ENCODE measurements around the gene HYAL1.
A peak's percentile ranks its signal among the peaks of the same experiment; 100 is the strongest.
"Not testable (repeated sequence)": the region's sequence is repeated elsewhere in the genome, so short reads cannot be mapped to it uniquely, and the experiment has no call there.

The HYAL1 gene

DNA sequence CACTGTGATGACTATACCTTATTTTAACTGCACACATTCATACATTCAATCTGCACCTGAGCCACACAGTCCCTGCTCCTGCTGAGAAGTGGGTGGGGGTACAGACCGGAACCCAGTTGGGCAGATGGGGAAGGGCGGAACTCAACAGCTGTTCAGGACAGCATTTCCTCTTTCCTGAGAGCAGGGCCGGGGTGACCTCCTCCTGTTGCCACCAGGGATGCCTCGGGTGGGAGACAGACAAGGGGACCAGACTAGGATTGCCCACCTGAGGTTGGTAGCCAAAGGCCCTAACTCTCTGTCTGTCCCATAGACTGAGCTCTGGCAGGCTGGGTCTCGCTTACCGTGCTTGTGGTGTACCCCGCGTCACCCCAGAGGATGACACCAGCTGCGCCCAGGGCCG, 15.2 kb upstream of the HYAL1 start:
- DNase-seq (ENCODE audit: low spot score), result no peak

DNA sequence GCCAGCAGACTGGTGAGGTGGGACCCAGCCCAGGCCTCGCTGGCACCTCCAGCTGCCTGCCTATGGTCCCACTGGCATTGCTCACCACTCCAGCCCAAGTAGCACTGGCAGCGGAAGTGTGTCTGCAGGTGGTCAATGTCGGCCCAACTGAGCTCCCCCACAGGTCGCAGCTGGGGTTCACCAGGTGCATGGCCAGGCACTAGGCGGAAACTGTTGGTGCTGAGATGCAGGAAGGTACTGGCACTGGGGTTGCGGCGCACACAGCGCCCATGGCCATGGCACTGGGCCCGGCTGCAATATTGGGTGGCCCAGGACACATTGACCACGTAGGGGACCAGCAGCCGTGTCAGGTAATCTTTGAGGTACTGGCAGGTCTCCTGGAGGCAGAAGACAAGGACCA, 14.8 kb upstream of the HYAL1 start:
- no peak for DNase-seq (ENCODE audit: low spot score)

DNA sequence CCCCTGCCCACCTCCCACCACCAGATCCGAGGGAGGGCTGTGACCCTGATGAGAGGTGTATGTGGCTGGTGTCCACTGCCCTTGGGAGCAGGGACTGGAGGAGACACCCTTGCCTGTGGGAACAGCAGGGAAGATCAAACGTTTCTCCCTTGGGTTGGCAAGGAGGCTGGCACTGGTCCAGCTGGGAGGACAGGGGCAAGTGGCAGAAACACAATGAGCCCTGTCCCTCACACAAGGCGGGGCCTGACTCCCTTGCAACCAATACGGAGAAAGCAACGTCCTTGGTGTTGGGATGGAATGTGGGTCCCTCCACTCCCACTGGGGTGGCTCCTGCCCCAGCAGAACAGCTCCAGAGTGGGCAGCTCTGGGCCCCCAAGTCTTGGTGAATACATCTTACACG, 13.9 kb upstream of the HYAL1 start:
- no peak for DNase-seq (ENCODE audit: low spot score)

DNA sequence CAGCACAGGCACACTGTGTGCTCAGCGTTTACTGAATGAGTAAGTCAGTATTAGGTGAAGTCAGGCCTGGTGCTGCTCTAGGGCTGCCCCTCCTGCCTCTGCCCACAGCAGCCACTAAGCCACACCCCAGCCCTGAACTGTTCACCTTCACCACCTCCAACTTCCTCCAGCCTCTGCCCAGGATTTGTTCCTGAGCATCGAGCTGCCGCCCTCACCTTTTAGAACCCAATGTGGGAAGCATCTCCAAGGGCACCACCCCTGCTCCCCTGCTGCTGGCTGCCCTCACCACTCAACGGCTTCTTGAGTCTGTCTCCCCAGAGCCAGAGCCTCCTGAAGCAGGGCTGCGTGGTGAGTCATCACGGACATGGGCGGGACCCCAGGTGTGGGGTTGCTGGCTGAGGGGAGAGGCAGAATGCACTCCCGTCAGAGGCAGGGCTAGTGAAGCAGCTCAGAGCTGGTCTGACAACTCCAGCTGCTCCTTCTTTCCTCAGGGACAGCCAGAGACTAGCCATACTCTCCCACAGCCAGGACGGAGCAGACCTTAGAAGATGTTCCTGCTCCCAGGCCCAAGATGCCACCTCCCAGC, 13.4 kb upstream of the HYAL1 start:
- no peak for DNase-seq (ENCODE audit: low spot score)

DNA sequence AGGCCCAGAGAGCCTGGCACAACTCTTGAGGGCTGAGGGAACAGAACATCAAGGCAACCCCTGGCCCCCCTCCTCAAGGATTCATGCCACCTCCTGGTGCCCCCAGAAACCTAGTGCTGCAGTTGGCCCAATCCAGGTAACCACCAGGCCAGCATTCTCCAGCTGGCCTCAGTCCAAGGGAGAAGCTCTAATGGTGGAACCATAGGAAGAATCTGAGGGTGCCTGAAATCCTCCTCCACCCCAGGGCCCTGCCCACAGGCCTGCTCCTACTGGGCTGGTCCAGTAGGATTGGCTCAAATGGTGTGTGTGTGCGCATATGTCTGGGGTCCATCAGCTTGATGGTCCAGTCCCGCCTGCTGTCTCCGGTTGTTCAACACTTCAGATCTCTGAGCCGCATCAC, 11.4 kb upstream of the HYAL1 start:
- no peak for DNase-seq (ENCODE audit: low spot score)

DNA sequence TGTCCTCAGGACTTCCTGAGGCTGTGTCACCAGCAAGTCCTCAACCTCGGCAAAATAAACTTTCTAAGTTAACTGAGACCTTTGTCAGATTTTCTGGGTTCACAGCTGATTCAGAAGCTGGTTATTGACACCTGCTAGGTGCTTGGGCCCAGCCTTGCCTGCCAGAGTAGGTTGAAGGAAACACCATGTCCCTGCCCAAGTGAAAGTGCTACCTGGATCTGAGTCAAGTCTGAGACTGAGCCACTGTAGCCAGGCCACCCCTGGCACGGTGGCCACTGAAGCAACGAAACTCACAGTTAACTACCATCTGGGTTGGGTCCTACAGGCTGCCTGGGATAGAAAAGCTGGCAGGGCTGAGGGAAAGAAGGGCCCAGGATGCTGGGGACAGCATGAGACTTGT, 11.0 kb upstream of the HYAL1 start:
- no peak for DNase-seq (ENCODE audit: low spot score)

DNA sequence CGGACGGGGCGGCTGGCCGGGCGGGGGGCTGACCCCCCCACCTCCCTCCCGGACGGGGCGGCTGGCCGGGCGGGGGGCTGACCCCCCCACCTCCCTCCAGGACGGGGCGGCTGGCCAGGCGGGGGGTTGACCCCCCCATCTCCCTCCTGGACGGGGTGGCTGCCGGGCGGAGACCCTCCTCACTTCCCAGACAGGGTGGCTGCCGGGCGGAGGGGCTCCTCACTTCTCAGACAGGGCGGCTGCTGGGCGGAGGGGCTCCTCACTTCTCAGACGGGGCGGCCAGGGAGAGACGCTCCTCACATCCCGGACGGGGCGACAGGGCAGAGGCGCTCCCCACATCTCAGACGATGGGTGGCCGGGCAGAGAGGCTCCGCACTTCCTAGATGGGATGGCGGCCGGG, 8.7 kb upstream of the HYAL1 start:
- DNase-seq (ENCODE audit: low spot score), result not testable (repeated sequence)

DNA sequence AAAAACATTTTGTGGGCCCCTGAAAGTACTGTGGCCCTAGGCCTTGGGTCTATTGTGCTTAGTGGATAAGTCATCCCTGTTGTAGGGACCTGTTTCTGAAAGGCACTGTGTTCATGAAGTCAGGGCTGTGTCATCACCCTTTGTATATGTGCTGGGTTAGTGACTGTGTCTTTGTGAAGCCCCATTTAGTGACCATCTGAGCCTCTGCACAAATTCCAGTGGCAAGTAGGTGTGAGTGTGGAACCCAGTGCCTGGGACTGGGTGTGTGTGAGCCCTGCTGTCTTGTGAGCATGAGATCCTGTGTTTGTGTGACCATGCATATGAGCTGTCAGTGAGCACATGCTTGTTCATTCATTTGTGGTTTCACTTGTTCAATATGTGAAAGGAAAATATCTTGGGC, 1.2 kb upstream of the HYAL1 start:
- no peak for DNase-seq (ENCODE audit: low spot score)

DNA sequence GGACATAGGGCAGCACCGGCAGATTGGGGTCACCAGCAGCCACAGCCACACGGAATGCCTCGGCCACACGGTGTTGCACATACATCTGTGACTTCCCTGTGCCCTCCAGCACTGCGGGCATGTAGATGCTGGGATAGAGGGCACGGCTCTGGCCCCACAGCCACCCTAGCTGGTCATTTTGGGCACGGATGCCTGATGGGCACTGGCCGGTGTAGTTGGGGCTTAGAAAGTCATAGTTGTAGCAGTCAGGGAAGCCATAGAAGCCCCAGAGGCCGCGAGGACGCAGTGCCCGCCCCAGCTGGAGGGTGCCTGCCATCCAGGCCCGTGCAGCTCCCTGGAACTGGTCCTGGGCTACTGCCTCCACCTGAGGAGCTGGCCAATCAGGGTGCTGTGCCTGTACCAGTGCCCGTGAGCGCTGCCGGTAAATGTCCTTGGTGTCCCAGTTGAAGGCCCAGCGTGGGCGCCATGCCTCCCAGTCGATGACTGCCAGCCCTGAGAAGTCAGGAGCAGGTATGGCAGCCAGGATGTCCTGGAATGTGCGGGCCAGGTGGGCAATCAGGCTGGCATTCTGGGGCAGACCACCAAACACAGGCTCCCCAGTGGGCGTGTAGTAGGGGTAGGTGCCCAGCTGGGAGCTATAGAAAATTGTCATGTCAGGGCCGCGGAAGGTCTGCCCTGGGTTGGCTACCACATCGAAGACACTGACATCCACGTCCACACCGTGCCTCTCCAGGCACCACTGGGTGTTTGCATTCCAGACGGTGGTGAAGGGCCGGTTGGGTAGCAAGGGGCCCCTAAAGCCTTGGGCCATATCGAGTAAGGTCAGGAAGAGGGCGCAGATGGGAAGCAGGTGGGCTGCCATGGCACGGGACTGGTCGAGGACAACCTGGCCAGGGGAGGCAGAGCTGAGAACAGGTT, 1.0 kb downstream of the HYAL1 start:
- DNase-seq (ENCODE audit: low spot score), result no peak

DNA sequence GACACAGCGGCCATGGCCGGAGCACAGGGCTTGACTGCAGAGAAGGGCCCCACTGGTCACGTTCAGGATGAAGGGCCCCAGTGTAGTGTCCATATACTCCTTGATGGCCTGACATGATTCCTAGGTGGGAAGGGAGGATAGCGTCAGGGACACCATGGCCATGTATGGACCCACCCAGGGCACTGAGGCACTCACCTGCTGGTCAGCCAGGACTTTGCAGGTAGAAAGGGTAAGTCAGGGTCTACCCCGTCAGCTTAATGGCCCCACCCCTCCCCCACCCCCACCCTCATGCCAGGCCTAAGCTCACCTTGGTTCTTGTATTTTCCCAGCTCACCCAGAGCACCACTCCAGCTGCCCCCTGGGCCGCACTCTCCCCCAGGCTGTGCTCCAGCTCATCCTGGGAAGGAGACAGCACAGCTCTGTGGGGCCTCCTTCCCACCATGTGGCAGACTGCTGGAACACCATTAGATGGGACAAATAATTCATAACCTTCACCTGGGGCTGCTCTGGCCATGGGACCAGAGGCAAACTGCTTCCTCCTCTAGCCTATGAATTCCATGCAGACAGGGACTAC, 2.6 kb downstream of the HYAL1 start:
- no peak for DNase-seq (ENCODE audit: low spot score)

DNA sequence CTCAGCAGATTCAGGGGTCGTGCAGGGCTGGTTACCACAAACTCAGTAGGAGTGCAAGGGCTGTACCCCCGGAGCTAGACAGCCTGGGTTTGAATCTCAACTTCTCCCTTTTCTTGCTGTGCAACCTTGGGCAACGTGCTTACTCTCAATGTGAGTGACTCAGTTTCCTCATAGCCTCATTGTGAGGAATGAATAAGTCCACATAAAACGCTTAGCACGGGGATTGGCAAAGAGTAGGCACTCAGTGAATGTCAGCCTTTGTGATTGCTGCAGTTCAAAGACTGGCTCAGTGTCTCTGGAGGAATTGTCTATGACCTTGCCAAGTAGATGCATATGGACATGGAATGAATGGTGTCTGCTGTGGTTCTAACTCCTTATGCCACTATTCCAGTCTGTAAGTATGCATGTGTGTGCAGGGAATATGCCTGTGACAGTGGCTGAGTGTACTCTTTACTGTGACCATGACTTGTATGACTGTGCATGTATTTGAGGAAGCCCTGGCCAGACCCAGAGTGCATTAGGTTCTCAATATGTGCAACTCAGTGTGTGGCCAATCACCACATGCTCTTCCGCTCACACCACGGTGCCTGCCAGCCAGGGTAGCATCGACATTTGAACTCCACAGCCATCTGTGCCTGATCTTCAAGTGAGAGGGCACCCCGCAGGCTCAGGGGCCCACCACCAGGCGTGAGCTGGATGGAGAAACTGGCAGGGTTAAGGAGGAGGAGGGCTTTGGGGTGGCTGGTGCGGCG, 3.3 kb downstream of the HYAL1 start:
- peak; percentile 69 for DNase-seq (ENCODE audit: low spot score)

DNA sequence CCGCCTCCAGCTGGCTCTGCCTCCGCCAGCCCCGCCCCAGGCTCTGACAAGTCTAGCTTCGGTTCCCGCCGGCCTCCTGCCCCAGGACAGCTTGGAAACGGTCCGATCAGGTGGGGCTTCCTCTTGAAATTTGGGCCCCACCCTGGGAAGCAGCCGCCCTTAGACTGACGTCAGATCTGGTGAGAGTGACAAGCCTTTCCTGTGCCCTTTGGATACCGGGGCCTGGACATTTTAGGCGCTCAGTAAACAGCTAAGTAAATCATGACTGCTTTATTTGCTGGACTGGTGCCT, 3.8 kb downstream of the HYAL1 start:
- DNase-seq (ENCODE audit: low spot score), result no peak

DNA sequence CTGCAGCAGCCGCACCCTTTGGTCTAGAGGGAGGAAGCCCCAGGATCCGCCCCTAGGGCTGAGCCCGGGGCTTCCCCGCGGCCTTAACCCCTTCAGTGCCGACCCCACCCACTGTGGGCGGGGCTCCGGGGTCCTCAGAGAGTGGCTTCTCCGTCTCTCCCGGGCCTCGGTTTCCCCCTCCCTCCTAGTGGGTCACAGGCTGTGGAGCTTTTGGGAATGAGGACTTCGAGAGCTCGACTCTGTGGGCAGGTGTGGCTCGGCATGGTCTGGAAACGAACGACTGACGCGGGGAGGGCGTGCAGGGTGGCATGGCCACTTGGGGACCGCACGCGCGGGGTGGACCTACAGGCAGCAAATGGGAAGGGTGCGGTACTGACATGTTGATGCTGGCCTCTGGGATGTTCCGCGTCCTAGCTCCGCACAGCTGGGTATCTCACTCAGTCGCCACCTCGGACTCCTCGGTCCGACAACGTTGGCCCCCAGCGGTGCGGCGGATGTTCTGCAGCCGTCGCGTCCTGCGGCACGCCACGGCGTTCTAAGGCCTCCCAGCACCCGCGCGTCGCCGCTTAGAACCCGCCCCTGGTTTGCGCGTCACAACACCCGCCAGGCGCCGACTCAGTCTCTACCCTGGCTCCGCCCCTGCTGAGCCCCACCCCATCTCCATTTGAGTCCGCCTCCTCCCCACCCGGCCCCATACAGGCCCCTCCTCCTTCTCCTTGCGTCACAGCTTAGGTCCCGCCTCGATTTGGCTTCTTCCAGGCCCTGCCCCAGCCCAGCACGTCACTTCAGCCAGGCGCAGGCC, 4.3 kb downstream of the HYAL1 start, which contains the start of the genes HYAL3 and NAA80:
Gene HYAL3, minus strand, starts transcription at position 570 of the 802 bp plus-strand sequence. CDS start 3,803 bp downstream, outside the sequence.
Gene NAA80, minus strand, starts transcription at position 570 of the 802 bp plus-strand sequence. CDS start 1,942 bp downstream, outside the sequence.
- peak; percentile 100 for DNase-seq (ENCODE audit: low spot score)

DNA sequence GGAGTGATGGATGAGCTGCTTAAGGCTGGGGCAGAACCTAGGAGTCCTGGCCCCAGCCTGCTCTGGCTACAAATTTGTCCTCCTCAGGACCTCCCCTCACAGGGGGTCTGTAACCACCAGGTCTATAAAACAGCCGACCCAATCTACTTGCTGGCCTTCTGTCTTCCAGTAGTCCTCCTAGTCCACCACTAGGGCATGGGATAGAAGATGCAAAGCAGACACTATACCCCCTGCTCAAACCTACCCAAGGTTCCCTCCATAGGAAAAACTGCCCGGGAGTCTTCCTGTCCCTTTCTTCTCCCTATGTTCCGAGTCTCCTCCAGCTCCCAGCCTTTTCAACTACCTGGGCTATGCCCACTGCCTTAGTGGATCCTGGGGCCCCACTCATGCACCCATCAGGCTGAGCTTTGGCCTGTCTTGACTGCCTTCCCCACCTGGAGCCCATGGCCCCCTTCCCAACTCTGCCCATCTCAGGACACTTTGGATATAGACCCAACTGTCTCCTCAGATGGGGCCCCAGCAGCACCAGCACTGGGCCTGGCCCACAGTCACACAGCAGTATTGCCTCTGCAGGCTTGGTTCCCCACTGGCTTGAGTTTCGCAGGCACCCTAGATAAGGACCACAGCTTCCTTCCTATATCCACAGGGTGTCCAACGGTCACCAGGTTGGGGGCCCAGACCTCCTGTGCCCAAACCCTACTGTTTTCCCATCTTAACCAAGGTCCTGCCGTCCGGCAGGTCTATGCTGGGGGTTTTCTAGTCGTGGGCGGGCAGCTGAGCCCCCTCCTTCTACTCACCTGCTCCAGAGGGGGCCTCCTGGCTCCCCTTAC, 5.3 kb downstream of the HYAL1 start:
- peak; percentile 46 for DNase-seq (ENCODE audit: low spot score)

DNA sequence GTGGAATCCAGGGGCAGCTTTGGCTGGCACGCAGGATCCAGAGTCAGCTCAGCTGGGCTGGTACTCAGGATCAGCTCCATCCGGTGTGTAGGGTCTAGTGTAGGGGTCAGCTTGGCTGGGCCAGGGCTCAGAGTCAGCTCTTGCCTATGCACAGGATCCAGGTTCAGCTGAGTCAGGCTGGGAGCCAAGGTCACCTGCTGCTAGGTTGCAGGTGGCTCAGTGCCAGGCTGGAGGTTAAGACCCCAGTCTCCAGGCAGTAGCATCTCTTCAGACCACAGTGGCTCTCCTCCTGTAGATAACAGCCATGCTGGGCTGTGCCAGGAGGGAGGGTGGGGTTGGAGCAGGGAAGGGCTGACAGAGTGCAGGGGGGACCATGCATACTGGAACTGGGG, 6.0 kb downstream of the HYAL1 start:
- no peak for DNase-seq (ENCODE audit: low spot score)

DNA sequence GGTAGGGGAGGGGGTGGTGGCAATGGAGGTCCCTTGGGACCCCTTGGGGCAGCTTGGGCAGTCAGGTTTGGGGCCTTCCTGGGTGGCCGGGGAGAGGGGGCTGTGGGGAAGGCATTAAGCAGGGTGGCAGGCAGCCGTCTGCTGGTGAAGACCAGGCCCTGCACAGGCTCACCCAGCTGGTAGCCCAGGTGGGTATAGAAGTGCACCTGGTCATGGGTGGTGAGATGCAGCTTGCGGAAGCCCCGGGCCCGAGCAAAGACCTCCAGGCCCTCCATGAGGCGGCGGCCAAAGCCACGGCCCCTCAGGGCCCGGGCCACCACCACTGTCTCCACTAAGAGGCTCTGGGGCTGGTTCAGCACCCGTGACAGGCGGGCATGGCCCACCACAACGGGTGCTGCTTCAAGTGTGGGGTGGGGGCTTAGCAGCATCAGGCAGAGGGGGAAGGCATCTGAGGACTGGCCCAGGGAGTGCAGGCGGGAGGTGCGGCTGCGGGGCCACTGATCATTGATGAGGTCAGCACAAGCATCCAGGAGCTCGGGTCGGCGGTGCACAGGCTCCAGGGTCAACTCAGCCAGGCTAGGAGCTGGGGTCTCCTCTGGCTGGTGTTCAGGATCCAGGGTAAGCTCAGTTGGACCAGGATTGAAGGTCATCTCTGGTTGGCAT, 6.5 kb downstream of the HYAL1 start:
- no peak for DNase-seq (ENCODE audit: low spot score)

DNA sequence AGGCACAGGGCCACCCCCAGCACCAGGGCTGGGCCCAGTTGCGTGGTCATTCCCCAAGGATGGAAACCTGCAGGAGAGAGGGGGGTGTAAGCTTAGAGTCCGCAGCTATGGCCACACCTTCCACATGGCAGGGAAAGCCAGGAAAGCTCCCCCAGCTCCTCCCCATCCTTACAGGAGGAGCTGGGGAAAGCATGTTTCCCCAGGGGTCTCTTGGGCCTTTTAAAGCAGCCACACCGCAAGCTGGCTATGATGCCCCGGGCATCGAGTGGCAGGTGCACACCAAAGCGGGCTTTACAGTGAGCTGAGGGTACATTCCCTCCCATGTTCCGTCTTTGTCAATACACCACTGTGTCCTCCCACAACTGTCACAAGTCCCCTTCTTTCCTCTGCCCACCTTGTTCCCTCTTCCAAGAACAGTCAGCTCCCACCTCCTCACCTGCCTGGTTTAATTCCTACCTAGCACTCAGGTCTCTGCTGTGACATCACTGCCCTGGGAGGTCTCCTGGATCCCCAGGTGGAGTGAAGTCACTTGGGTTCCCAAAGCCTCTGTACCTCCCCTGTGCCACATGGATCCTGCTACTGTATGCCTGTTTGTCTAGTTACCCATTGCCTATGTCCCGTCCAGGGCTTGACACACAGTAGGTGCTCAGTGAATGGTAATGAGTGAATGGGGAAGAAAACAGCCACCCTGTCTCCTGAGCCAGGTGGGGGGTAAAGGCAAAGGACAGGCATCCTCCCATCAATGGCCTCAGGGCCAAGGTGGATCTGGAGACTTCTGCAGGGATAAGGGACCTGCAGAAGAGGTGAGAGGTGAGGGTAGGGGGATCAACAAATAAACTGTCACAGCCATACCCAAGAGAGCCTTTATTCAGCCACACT, 7.6 kb downstream of the HYAL1 start:
- DNase-seq (ENCODE audit: low spot score), result no peak

DNA sequence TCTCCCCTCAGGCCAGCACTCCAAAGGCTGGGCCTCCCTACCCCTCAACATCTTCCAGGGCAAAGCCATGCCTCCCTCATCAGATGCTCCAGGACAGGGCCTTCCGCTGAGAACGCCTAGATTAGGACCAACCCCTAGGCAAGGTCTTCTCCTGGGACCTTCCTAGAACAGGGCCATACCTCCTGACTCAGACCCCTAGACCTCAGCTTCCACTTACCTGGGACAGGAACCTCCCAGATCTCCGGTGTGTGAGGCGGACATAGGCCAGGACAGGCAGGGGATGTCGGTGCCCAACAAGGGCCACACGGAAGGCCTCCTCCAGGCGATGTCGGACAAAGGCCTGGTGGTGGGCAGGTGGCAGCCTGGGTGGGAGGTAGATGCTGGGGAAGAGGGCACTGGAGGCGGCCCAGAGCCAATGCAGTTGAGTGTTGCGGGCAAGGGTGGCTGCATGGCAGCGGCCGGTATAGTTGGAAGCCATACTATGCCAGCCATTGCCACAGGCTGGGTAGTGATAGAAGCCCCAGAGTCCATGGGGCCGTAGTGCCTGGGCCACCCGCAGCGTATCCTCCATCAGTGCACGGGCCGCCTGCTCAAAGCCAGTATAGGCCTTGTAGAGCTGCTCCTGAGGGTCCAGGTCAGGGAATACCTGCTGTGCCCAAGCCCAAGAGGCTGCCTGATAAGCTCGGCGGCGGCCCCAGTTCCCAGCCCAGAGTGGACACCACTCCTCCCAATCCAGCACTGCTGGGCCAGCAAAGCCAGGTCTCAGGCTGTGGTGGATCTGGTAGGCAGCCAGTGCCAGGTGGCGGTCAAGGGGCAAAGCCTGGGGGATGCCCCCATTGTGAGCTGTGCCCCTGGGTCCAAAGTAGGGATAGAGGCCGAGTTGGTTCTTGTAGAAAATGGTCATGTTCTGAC, 8.6 kb downstream of the HYAL1 start:
- no peak for DNase-seq (ENCODE audit: low spot score)

Data from cerebellar cortex (tissue), 1 donor.